Liver (tissue), 3 donors: ENCODE measurements around the gene SH3BP1.

ENCODE experiments used
- EGR1 ChIP-seq, 2 donors: IDR thresholded peaks; 2 replicates each; pipeline ENCODE4 v1.6.1; 2016 to 2018; ENCODE audit warnings: antibody characterized with exemption in 2 of 2, low read depth in 2 of 2
- JUND ChIP-seq, 2 donors: IDR thresholded peaks; 2 replicates each; pipeline ENCODE4 v1.6.1; 2016; ENCODE audit warnings: antibody characterized with exemption in 2 of 2
- SP1 ChIP-seq: IDR thresholded peaks from 2 replicates; pipeline ENCODE4 v1.6.1; 2018; ENCODE audit warnings: antibody characterized with exemption, mild to moderate bottlenecking
- TAF1 ChIP-seq: conservative IDR thresholded peaks from 2 replicates; pipeline ENCODE4 v1.6.1; 2016; ENCODE audit warnings: antibody characterized with exemption, mild to moderate bottlenecking
- YY1 ChIP-seq: IDR thresholded peaks from 2 replicates; pipeline ENCODE4 v1.6.1; 2016; ENCODE audit warnings: antibody characterized with exemption, mild to moderate bottlenecking
- TF ChIP-seq, protein P1 (sequence below): fragments of 150-350 bp; IDR thresholded peaks from 2 replicates; pipeline ENCODE4 v1.5.1; 2017; ENCODE audit warnings: improper control_type of control experiment, low read depth, low read length; ENCODE audit not compliant: missing input control
- TF ChIP-seq, protein P2 (sequence below): IDR thresholded peaks from 2 replicates; pipeline ENCODE4 v1.6.1; 2016; ENCODE audit warnings: antibody characterized with exemption
- TF ChIP-seq, protein P3 (sequence below): IDR thresholded peaks from 2 replicates; pipeline ENCODE4 v1.6.1; 2016; ENCODE audit warnings: antibody characterized with exemption
- donor health status: healthy.
- donor health status: healthy.

DNA sequence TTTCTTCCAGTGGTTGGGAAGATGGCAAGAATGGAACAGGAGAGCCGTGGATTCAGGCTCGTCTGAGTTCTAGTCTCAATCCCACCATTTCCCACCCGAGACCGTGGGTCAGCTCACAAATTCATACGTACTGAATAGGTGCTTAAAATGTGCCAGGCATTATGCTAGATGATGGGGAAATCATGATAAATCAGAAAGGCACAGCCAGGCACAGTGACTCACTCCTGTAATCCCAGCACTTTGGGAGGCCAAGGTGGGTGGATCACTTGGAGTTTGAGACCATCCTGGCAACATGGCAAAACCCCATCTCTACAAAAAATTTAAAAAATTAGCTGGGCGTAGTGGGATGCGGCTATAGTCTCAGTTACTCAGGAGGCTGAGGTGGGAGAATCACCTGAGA is 64.4 kb downstream of the SH3BP1 start:
- TF ChIP-seq, protein P1, sequence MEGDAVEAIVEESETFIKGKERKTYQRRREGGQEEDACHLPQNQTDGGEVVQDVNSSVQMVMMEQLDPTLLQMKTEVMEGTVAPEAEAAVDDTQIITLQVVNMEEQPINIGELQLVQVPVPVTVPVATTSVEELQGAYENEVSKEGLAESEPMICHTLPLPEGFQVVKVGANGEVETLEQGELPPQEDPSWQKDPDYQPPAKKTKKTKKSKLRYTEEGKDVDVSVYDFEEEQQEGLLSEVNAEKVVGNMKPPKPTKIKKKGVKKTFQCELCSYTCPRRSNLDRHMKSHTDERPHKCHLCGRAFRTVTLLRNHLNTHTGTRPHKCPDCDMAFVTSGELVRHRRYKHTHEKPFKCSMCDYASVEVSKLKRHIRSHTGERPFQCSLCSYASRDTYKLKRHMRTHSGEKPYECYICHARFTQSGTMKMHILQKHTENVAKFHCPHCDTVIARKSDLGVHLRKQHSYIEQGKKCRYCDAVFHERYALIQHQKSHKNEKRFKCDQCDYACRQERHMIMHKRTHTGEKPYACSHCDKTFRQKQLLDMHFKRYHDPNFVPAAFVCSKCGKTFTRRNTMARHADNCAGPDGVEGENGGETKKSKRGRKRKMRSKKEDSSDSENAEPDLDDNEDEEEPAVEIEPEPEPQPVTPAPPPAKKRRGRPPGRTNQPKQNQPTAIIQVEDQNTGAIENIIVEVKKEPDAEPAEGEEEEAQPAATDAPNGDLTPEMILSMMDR, result no peak
- TF ChIP-seq, protein P2, sequence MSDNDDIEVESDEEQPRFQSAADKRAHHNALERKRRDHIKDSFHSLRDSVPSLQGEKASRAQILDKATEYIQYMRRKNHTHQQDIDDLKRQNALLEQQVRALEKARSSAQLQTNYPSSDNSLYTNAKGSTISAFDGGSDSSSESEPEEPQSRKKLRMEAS, result no peak
- TF ChIP-seq YY1 (no peak), TAF1 (no peak), SP1 (no peak), EGR1 (IDR thresholded peaks at IDR 0.05; ENCODE audit: low read depth in 2 of 2) (no peak), JUND (IDR thresholded peaks at IDR 0.05) (no peak)
- TF ChIP-seq, protein P3, sequence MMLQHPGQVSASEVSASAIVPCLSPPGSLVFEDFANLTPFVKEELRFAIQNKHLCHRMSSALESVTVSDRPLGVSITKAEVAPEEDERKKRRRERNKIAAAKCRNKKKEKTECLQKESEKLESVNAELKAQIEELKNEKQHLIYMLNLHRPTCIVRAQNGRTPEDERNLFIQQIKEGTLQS, result no peak
